Activated naive CD4-positive, alpha-beta T cell treated with anti-CD3 and anti-CD28 coated beads, Interleukin-2, amount 50 U/mL, for 72 hours (primary cell): ENCODE measurements around the gene AANAT. TPM values are rescaled to one million over a fixed set of nuclear protein-coding genes. Genes with fewer than 3 reads are reported as not detected.

ENCODE experiments used
- ATAC-seq, 2 donors: fragments of 150-1000 bp; cut with Tn5 transposase; 2 replicates each; pipeline ENCODE4 v1.10.0; 2021; ENCODE audit warnings: mild to moderate bottlenecking in 2 of 2, moderate library complexity in 2 of 2
- DNase-seq, 2 donors: peaks; one replicate each; pipeline ENCODE4 v3.0.0; 2021 to 2022; ENCODE audit warnings: low spot score in 2 of 2
- H3K27ac Mint-ChIP-seq, 2 donors: one replicate each; pipeline ENCODE4 v1.8.0; 2022; ENCODE audit warnings: mild to moderate bottlenecking in 2 of 2, mixed read lengths in 2 of 2
- H3K36me3 Mint-ChIP-seq, 2 donors: one replicate each; pipeline ENCODE4 v1.8.0; 2022; ENCODE audit warnings: mixed read lengths in 2 of 2
- H3K9me3 Mint-ChIP-seq, 2 donors: one replicate each; pipeline ENCODE4 v1.8.0; 2022; ENCODE audit warnings: mixed read lengths in 2 of 2
- total RNA-seq, 2 donors: library from RNA; stranded (reverse); gene quantifications; one replicate each; pipeline ENCODE4 v1.2.3, GENCODE V29; 2022

Gene AANAT
- total RNA-seq = not detected

DNA sequence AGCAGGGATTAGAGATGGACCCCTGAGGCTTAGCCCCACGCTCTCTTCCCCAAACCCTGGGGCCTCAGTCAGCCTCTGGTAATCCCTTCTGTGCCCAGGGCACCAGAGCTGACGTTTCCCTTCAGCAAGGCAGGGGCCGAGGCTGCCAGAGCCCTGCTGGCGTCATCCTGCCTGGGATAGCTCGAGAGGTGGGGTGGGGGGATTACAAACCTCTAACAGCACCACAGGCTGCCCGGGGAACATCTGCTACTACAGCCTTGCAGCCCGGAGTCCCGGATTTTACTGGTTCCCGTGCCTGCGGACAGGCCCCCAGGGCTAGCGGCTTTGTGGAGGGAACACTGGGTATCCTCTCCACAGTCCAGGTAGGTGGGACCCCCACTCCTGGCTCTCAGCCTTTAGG, at the start of gene AANAT:
TSS of gene AANAT (plus strand) at position 238 of the 400 bp plus-strand sequence. CDS start 1,144 bp downstream, outside the sequence.
- Mint-ChIP-seq H3K27ac (peak within 1 kb of the TSS in 1 of 2 donors; percentile 29), H3K36me3 (peaks cover 0 to 5% of the 10 kb centered on the region in 2 donors), H3K9me3 (no peaks in the 10 kb centered on the region)
- DNase-seq (no peak), ATAC-seq (no peak)

GRCh38 chr17:76419576-76420260, 47.7 kb upstream of the AANAT start:
- DNase-seq (no peak), ATAC-seq (no peak)
- H3K27ac Mint-ChIP-seq = peak overlapping the region in 1 of 2 donors; percentile 16
- no peaks in the 10 kb centered on the region for H3K9me3 Mint-ChIP-seq
- H3K36me3 Mint-ChIP-seq = no peaks in the 10 kb centered on the region

DNA sequence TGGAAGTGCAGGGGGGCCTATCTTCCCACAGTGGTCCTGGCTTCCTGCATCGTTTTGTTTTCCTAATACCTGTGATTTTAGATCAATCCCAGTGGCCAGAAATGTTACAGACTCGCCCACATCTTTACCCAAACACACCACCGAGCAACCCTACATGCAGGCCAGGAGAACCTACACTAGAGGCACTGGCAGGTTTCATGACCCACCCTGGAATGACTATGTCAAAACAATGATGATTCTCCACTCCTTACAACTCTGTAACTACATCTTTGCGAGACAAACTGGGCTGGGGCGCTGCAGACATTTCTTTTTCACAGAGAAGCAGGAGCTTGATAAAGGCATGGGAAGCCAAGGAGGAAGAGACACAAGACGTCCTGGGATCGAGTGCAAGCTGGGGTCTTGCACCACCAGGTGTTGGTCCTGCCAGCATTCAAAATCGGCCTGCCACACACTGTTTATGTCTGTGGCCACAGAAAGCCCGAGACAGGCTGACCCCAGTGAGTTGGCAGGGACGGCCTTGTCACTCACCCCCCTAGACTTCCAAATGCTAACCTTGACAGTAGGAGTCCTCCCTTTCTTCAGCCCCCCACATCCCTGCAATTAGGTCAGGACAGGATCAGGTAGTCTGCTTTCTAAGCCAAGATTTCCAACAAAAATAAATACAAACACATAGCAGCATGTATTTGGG, 46.9 kb upstream of the AANAT start:
- no peak for ATAC-seq
- Mint-ChIP-seq H3K36me3 (no peaks in the 10 kb centered on the region), H3K9me3 (no peaks in the 10 kb centered on the region), H3K27ac (no peak overlapping the region)
- no peak for DNase-seq

- Mint-ChIP-seq H3K27ac (no peak overlapping the region), H3K9me3 (no peaks in the 10 kb centered on the region), H3K36me3 (no peaks in the 10 kb centered on the region)
- DNase-seq (no peak), ATAC-seq (no peak)
Observed at GRCh38 chr17:76421044-76421407, 46.4 kb upstream of the AANAT start.

DNA sequence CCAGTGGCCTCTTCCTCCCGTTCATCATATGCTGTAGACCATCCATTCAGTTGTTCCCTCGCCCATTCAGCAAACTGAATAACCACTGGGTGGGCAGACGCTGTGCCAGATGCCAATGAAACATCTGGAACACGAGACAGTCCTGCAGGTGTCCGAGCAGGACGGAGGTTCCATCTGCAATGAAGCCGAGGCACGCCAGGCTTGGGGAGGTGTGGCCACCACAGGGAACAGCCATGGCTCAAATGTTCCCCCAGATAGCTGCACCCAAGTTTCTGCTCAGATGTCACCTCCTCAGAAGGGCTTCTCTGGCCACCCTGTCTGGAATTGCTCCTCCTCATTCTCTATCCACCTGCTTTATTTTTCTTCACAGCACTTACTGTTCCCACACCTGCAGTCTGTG, 45.0 kb upstream of the AANAT start:
- H3K36me3 Mint-ChIP-seq = no peaks in the 10 kb centered on the region
- no peak for DNase-seq
- peak overlapping the region in 1 of 2 donors; percentile 66 for H3K27ac Mint-ChIP-seq
- H3K9me3 Mint-ChIP-seq = no peaks in the 10 kb centered on the region
- no peak for ATAC-seq

DNA sequence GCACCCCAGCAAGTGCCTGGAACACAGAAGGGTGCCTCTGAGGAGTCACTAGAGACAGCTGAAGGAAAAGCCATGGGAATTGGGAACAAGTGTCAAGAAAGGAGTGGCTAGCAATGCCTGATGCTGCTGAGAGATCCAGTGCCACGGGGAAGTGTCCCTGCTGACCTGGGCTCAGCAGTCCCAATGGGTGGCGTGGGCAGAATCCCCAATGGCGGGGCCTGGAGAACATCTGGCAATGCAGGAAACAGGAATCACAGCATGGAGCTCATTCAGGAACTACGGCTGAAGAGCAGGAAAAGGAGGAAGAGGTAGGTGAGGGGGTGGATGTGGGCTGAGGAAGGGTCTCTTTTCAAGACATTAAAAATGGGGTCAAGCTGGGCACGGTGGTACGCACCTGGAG, 44.5 kb upstream of the AANAT start:
- no peak for DNase-seq
- no peaks in the 10 kb centered on the region for H3K36me3 Mint-ChIP-seq
- ATAC-seq = no peak
- peak overlapping the region in 1 of 2 donors; percentile 66 for H3K27ac Mint-ChIP-seq
- H3K9me3 Mint-ChIP-seq = no peaks in the 10 kb centered on the region

DNA sequence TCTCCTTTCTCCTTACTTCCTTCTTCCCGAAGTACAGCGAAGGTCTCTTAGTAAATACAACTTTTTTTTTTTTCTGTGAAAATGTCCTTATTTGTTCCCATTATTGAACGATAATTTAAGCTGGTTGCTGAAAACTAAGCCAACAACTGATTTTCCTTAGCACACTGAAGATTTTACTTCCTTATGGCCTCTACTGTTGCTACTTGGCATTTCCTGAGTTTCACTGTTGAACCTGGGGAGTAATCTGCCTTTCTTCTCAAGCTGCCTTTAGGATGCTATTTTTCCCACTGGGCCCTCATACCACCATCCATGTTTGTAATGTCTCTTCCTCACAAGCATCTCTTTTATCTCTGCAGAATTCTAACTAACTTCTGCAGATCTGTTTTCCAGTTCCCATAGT, 40.5 kb upstream of the AANAT start:
- DNase-seq (no peak), ATAC-seq (no peak)
- no peaks in the 10 kb centered on the region for H3K36me3 Mint-ChIP-seq
- H3K27ac Mint-ChIP-seq = no peak overlapping the region
- H3K9me3 Mint-ChIP-seq = no peaks in the 10 kb centered on the region

DNA sequence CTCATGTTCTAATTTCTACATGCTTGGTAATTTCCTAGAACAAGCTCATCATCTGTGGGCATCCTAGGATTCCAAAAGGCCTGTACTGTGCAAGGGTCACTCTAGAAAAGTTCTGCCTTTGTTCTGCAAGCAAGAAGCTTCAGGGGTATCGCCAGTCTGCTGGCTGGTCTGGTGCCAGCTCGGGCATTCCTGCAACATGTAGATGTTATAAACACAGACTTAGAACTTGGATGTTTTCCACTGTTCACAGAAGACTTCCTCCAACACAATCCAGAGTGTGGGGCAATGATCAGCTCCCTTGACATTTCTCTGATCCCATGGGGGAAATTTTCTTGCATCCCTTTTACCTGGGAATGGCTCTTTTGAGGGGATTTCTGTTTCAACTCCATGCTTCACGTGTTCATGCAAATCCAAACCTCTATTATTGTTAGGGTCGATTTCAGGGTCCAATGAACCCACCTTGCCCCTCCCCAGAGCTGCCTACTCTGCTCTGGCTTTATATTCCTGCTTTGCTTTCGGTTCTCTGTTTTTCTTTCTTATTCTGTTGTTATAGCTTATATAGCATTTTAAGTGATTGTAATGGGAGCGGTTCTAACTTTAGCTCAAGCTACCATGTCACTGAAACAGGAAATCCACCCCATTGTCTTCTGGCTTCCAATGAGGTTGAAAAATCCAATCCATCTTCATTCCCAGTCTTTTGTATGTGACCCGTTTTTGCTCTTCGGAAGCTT, 39.7 kb upstream of the AANAT start:
- DNase-seq = no peak
- no peak for ATAC-seq
- Mint-ChIP-seq H3K27ac (no peak overlapping the region), H3K36me3 (no peaks in the 10 kb centered on the region), H3K9me3 (no peaks in the 10 kb centered on the region)

- H3K27ac Mint-ChIP-seq = no peak overlapping the region
- DNase-seq = no peak
- no peaks in the 10 kb centered on the region for H3K9me3 Mint-ChIP-seq
- ATAC-seq = no peak
- no peaks in the 10 kb centered on the region for H3K36me3 Mint-ChIP-seq
Observed at GRCh38 chr17:76428511-76428910, 38.9 kb upstream of the AANAT start.

DNA sequence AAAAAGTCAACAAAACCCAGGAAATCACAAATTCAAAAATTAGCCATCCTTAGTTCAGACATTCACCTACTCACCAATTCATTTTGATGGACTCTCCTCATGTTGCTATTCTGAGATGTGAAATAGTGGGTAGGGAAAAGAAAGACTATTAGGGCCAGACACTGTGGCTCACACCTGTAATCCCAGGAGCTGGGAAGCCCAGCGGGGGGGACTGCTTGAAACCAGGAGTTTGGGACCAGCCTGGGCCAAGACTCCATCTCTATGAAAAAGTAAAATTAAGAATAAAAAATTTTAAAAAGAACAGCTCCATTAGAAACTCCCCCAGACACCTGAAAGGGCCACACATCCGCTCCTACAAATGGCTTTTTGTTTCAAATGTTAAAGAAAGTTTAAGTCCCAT, 35.9 kb upstream of the AANAT start:
- H3K36me3 Mint-ChIP-seq = no peaks in the 10 kb centered on the region
- ATAC-seq = no peak
- peak in 1 of 2 donors; percentile 3 for DNase-seq
- H3K9me3 Mint-ChIP-seq = no peaks in the 10 kb centered on the region
- no peak overlapping the region for H3K27ac Mint-ChIP-seq

DNA sequence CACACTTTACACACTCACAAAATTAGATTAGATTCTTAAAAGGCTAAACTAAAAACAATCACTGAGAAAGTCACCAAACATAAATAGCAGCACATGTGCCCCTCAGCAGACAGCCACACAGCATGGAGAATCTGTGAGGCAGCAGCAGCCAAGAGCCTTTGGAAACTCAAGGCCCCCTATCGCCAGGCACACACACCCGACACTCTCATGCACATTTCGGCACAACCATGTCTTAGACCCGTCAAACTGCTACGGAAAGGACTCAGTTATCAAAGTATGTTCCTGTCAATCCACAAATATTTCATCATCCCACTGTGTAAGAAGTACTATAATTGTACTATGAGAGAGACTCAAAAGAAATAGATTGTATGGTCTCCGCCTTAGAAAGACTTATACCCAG, 35.4 kb upstream of the AANAT start:
- DNase-seq = peak in 1 of 2 donors; percentile 23
- no peak for ATAC-seq
- Mint-ChIP-seq H3K36me3 (no peaks in the 10 kb centered on the region), H3K27ac (no peak overlapping the region), H3K9me3 (no peaks in the 10 kb centered on the region)

DNA sequence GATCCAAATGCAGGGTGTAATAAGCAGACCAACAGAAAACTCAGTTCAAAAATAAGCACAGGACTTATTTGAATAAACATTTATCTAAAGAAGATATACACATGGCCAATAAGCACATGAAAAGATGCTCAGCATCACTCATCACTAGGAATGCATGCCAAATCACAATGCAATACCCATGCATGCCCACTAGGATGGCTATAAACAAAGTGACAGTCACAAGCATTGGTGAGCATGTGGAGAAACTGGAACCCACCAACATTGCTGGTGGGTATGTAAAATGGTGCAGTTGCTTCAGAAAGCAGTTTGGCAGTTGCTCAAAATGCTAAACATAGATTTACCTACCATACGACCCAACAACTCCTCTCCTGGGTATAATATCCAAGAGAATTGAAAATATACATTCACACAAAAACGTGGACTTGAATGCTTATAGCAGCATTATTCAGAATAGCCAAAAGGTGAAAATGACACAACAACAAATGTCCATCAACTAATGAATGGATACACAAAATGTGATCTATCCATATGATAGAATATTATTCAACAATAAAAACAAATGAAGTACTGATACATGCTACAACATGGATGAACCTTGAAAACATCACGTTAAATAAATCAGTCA, 34.6 kb upstream of the AANAT start:
- no peak for ATAC-seq
- no peaks in the 10 kb centered on the region for H3K36me3 Mint-ChIP-seq
- no peaks in the 10 kb centered on the region for H3K9me3 Mint-ChIP-seq
- no peak overlapping the region for H3K27ac Mint-ChIP-seq
- DNase-seq = no peak

DNA sequence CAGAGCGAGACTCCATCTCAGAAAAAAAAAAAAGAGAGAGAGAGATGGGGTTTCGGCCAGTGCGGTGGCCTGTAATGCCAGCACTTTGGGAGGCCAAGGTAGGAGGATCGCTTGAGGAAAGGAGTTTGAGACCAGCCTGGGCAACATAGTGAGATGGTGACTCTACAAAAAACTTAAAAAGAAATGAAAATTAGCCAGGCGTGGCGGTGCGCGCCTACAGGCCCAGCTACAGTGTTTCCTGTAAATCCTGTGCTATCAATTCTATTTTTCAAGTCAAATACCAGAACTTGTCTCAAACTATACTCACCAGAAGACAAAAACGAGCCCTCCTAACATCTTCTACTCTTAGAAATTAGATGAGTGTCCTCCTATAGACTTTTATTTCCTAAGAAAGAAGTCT, 33.7 kb upstream of the AANAT start:
- H3K36me3 Mint-ChIP-seq = no peaks in the 10 kb centered on the region
- no peaks in the 10 kb centered on the region for H3K9me3 Mint-ChIP-seq
- H3K27ac Mint-ChIP-seq = no peak overlapping the region
- DNase-seq (peak in 1 of 2 donors; percentile 14), ATAC-seq (no peak)

DNA sequence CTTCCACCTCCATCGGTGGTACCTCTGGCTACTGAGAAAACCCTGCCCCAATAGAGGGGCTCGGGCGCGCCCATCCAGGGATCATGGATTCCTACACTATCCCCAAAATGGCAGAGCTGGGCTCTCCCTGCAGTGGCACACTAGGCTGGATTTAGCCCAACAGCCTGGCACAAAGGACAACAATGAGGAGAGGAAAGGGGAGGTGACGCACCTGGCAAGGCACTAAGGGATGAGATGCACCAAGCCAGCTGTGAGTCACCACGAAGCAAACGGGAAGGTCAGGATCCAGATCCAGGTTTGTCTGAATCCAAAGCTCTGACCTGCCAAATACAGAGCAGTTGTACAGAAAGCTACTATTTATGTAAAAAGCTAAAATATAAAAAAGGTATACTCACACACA, 32.5 kb upstream of the AANAT start:
- ATAC-seq = no peak
- Mint-ChIP-seq H3K9me3 (no peaks in the 10 kb centered on the region), H3K27ac (no peak overlapping the region), H3K36me3 (no peaks in the 10 kb centered on the region)
- peak in 1 of 2 donors; percentile 43 for DNase-seq

GRCh38 chr17:76435751-76436150, 31.7 kb upstream of the AANAT start:
- H3K9me3 Mint-ChIP-seq = no peaks in the 10 kb centered on the region
- ATAC-seq = no peak
- DNase-seq = peak in 1 of 2 donors; percentile 48
- H3K36me3 Mint-ChIP-seq = no peaks in the 10 kb centered on the region
- H3K27ac Mint-ChIP-seq = no peak overlapping the region

- H3K27ac Mint-ChIP-seq = no peak overlapping the region
- H3K36me3 Mint-ChIP-seq = no peaks in the 10 kb centered on the region
- ATAC-seq (no peak), DNase-seq (no peak)
- H3K9me3 Mint-ChIP-seq = no peaks in the 10 kb centered on the region
Observed at GRCh38 chr17:76437467-76438402, 29.7 kb upstream of the AANAT start.
